Activated T-cell treated with anti-CD3 and anti-CD28 coated beads, Interleukin-2, amount 50 U/mL, for 72 hours (primary cell): ENCODE data around the gene GRM8. TPM values are rescaled to one million over a fixed set of nuclear protein-coding genes. Genes with fewer than 3 reads are reported as not detected.

Source experiments
- ATAC-seq, 2 donors: fragments of 150-1000 bp; cut with Tn5 transposase; replicated peaks in 1 of 2; 2 replicates each; pipeline ENCODE4 v1.10.0; 2021; ENCODE audit warnings: moderate library complexity in 2 of 2, mild to moderate bottlenecking in 1 of 2
- DNase-seq, 2 donors: peaks; one replicate each; pipeline ENCODE4 v3.0.0; 2021 to 2022; ENCODE audit warnings: mixed read lengths in 1 of 2
- H3K27ac Mint-ChIP-seq: one replicate; pipeline ENCODE4 v1.8.0; 2022; ENCODE audit warnings: mild to moderate bottlenecking, moderate library complexity, mixed read lengths
- H3K27me3 Mint-ChIP-seq: one replicate; pipeline ENCODE4 v1.8.0; 2022; ENCODE audit warnings: low read depth, mixed read lengths
- H3K36me3 Mint-ChIP-seq, 2 donors: one replicate each; pipeline ENCODE4 v1.8.0; 2022; ENCODE audit warnings: mixed read lengths in 2 of 2, mild to moderate bottlenecking in 1 of 2; ENCODE audit not compliant: insufficient read depth in 2 of 2
- H3K4me1 Mint-ChIP-seq: one replicate; pipeline ENCODE4 v1.8.0; 2022; ENCODE audit warnings: low read depth, mixed read lengths
- H3K4me3 Mint-ChIP-seq, 2 donors: one replicate each; pipeline ENCODE4 v1.8.0; 2022; ENCODE audit warnings: mild to moderate bottlenecking in 2 of 2, mixed read lengths in 2 of 2, moderate library complexity in 2 of 2
- H3K9me3 Mint-ChIP-seq, 2 donors: one replicate each; pipeline ENCODE4 v1.8.0; 2022; ENCODE audit warnings: mixed read lengths in 2 of 2
- total RNA-seq, 2 donors: library from RNA; stranded (reverse); gene quantifications; one replicate each; pipeline ENCODE4 v1.2.3, GENCODE V29; 2022

GRM8 gene
- total RNA-seq, 2 donors from 2014 or later: not detected

- Mint-ChIP-seq H3K27ac (no peak overlapping the region), H3K4me3 (no peak overlapping the region), H3K36me3 (no peaks in the 10 kb centered on the region), H3K27me3 (peaks cover 16% of the 10 kb centered on the region), H3K4me1 (no peaks in the 10 kb centered on the region), H3K9me3 (no peaks in the 10 kb centered on the region)
- ATAC-seq (no peak), DNase-seq (no peak)
Measured at GRCh38 chr7:127154101-127154500, 98.6 kb downstream of the GRM8 start.

GRCh38 chr7:127153315-127153714, 99.4 kb downstream of the GRM8 start:
- H3K4me3 Mint-ChIP-seq: no peak overlapping the region
- H3K4me1 Mint-ChIP-seq: no peaks in the 10 kb centered on the region
- H3K27ac Mint-ChIP-seq: no peak overlapping the region
- H3K9me3 Mint-ChIP-seq: no peaks in the 10 kb centered on the region
- no peak for ATAC-seq
- no peak for DNase-seq
- peaks cover 16% of the 10 kb centered on the region for H3K27me3 Mint-ChIP-seq
- no peaks in the 10 kb centered on the region for H3K36me3 Mint-ChIP-seq

GRCh38 chr7:127152423-127152822, 100.3 kb downstream of the GRM8 start:
- H3K27me3 Mint-ChIP-seq: peaks cover 16% of the 10 kb centered on the region

GRCh38 chr7:127151379-127151778, 101.4 kb downstream of the GRM8 start:
- Mint-ChIP-seq H3K27me3 (peaks cover 16% of the 10 kb centered on the region), H3K4me1 (no peaks in the 10 kb centered on the region), H3K4me3 (no peak overlapping the region), H3K36me3 (no peaks in the 10 kb centered on the region), H3K9me3 (no peaks in the 10 kb centered on the region), H3K27ac (no peak overlapping the region)
- ATAC-seq: no peak
- DNase-seq: no peak

More at GRCh38 chr7:127152423-127152822, 100.3 kb downstream of the GRM8 start:
- Mint-ChIP-seq H3K9me3 (no peaks in the 10 kb centered on the region), H3K36me3 (no peaks in the 10 kb centered on the region), H3K4me3 (no peak overlapping the region), H3K4me1 (no peaks in the 10 kb centered on the region), H3K27ac (no peak overlapping the region)
- DNase-seq: no peak
- ATAC-seq: no peak

GRCh38 chr7:127150543-127150942, 102.2 kb downstream of the GRM8 start:
- no peak overlapping the region for H3K4me3 Mint-ChIP-seq
- ATAC-seq (no peak), DNase-seq (no peak)
- no peaks in the 10 kb centered on the region for H3K9me3 Mint-ChIP-seq
- no peaks in the 10 kb centered on the region for H3K4me1 Mint-ChIP-seq
- H3K36me3 Mint-ChIP-seq: no peaks in the 10 kb centered on the region
- peaks cover 16% of the 10 kb centered on the region for H3K27me3 Mint-ChIP-seq
- no peak overlapping the region for H3K27ac Mint-ChIP-seq

- ATAC-seq: no peak
- Mint-ChIP-seq H3K4me1 (no peaks in the 10 kb centered on the region), H3K27ac (no peak overlapping the region), H3K4me3 (no peak overlapping the region), H3K27me3 (no peaks in the 10 kb centered on the region), H3K9me3 (no peaks in the 10 kb centered on the region), H3K36me3 (no peaks in the 10 kb centered on the region)
- no peak for DNase-seq
Measured at GRCh38 chr7:127146746-127147536, 105.8 kb downstream of the GRM8 start.

GRCh38 chr7:127137146-127137545, 115.6 kb downstream of the GRM8 start:
- no peak overlapping the region for H3K27ac Mint-ChIP-seq
- H3K27me3 Mint-ChIP-seq: peaks cover 10% of the 10 kb centered on the region
- no peak overlapping the region for H3K4me3 Mint-ChIP-seq
- no peaks in the 10 kb centered on the region for H3K36me3 Mint-ChIP-seq
- no peaks in the 10 kb centered on the region for H3K4me1 Mint-ChIP-seq
- ATAC-seq: no peak
- no peak for DNase-seq
- no peaks in the 10 kb centered on the region for H3K9me3 Mint-ChIP-seq

- Mint-ChIP-seq H3K27ac (no peak overlapping the region), H3K27me3 (peaks cover 6% of the 10 kb centered on the region), H3K36me3 (no peaks in the 10 kb centered on the region), H3K9me3 (no peaks in the 10 kb centered on the region), H3K4me1 (no peaks in the 10 kb centered on the region), H3K4me3 (no peak overlapping the region)
- no peak for ATAC-seq
- DNase-seq: no peak
Measured at GRCh38 chr7:127135871-127136485, 116.8 kb downstream of the GRM8 start.

- H3K27me3 Mint-ChIP-seq: no peaks in the 10 kb centered on the region
- H3K27ac Mint-ChIP-seq: no peak overlapping the region
- H3K36me3 Mint-ChIP-seq: no peaks in the 10 kb centered on the region
- no peaks in the 10 kb centered on the region for H3K4me1 Mint-ChIP-seq
- H3K9me3 Mint-ChIP-seq: peaks cover 0 to 2% of the 10 kb centered on the region in 2 donors
- DNase-seq (no peak), ATAC-seq (no peak)
- H3K4me3 Mint-ChIP-seq: no peak overlapping the region
Measured at GRCh38 chr7:127123220-127123619, 129.5 kb downstream of the GRM8 start.

- Mint-ChIP-seq H3K27ac (no peak overlapping the region), H3K9me3 (peaks cover 0 to 2% of the 10 kb centered on the region in 2 donors), H3K4me1 (peaks cover 6% of the 10 kb centered on the region), H3K27me3 (peaks cover 6% of the 10 kb centered on the region), H3K4me3 (no peak overlapping the region), H3K36me3 (no peaks in the 10 kb centered on the region)
- no peak for ATAC-seq
- no peak for DNase-seq
Measured at GRCh38 chr7:127119517-127119916, 133.2 kb downstream of the GRM8 start.

GRCh38 chr7:127114742-127115265, 137.9 kb downstream of the GRM8 start:
- H3K4me3 Mint-ChIP-seq: no peak overlapping the region
- peak in 1 of 2 donors; percentile 1 for DNase-seq
- H3K9me3 Mint-ChIP-seq: peaks cover 6 to 7% of the 10 kb centered on the region in 2 donors
- peaks cover 22% of the 10 kb centered on the region for H3K27me3 Mint-ChIP-seq
- no peaks in the 10 kb centered on the region for H3K36me3 Mint-ChIP-seq
- H3K4me1 Mint-ChIP-seq: peaks cover 10% of the 10 kb centered on the region
- H3K27ac Mint-ChIP-seq: no peak overlapping the region
- ATAC-seq: peak; percentile 78

GRCh38 chr7:127107601-127108007, 145.1 kb downstream of the GRM8 start:
- H3K27me3 Mint-ChIP-seq: peaks cover 16% of the 10 kb centered on the region
- no peak overlapping the region for H3K4me3 Mint-ChIP-seq
- ATAC-seq: no peak
- H3K27ac Mint-ChIP-seq: no peak overlapping the region
- DNase-seq: peak; percentile 21 to 29
- peaks cover 0 to 2% of the 10 kb centered on the region in 2 donors for H3K36me3 Mint-ChIP-seq
- H3K4me1 Mint-ChIP-seq: no peaks in the 10 kb centered on the region
- H3K9me3 Mint-ChIP-seq: peaks cover 8 to 14% of the 10 kb centered on the region in 2 donors

GRCh38 chr7:127093340-127093739, 159.4 kb downstream of the GRM8 start:
- Mint-ChIP-seq H3K4me1 (no peaks in the 10 kb centered on the region), H3K27ac (no peak overlapping the region), H3K9me3 (peaks cover 0 to 2% of the 10 kb centered on the region in 2 donors), H3K4me3 (no peak overlapping the region), H3K36me3 (peaks cover 0 to 1% of the 10 kb centered on the region in 2 donors), H3K27me3 (peaks cover 15% of the 10 kb centered on the region)
- ATAC-seq (no peak), DNase-seq (no peak)
